NT2/D1 (cell line): ENCODE results near the gene KIF6.

Experiments used
- SUZ12 ChIP-seq: IDR thresholded peaks from 2 replicates; pipeline ENCODE4 v1.6.1; 2011; ENCODE audit not compliant: insufficient read length, insufficient read depth; ENCODE audit errors: extremely low read depth
- ZNF274 ChIP-seq: IDR thresholded peaks from 2 replicates; pipeline ENCODE4 v1.6.1; 2011; ENCODE audit warnings: mild to moderate bottlenecking, low read depth, low read length

GRCh38 chr6:39361657-39362486 lies 363.3 kb downstream of the KIF6 start:
- no peak for TF ChIP-seq ZNF274
- TF ChIP-seq SUZ12, result no peak
